ENCODE measurements around the gene TBC1D5.
"Not testable (repeated sequence)": the region's sequence is repeated elsewhere in the genome, so short reads cannot be mapped to it uniquely, and the experiment has no call there.

TBC1D5 gene

DNA sequence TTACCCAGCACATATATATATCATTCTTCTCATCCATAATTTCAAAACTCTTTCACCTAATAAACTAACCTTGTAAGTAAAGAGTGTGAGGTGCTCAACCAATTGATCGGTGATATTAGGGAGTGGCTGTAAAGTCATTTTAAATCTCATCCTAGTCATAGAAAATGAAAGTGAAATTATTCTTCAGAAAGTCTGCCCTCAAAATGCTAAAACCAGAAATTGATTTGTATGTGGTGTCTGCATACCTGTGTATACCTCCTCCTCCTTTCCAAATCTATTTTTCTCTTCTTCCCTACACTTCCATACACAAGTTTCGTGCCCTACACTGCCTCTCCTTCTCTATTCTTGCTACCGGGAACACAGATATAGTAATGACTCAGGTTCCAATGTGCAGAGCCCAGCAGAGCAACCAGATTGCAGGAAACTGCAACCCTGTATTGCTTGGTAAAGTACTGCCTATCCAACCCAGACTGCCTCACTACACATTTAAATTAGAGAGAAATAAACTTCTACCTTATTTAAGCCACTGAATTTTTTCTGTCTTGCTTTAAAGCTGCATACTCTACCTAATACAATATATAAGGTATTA lies 7.4 kb upstream of the TBC1D5 start:
- DNase-seq (ENCODE audit: low spot score) = no peak

DNA sequence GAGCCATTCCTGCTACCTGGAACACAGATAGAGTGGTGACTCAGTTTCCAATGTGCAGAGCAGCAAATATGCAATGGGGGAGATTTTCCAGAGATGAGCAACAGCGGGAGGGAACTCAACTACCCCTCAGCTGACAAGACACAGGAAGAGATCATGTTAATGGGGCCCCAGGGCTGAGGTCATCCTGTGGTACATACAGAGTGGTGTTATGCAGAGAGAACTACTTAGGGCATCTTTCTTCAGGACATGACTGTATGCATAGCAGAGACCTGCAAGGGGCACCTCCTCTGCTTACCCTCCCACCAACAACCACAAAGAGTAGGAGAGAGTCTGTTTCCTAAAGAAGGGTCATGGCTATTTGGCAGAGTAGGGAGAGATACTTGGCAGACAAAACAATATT lies 6.8 kb upstream of the TBC1D5 start:
- DNase-seq (ENCODE audit: low spot score) = no peak

DNA sequence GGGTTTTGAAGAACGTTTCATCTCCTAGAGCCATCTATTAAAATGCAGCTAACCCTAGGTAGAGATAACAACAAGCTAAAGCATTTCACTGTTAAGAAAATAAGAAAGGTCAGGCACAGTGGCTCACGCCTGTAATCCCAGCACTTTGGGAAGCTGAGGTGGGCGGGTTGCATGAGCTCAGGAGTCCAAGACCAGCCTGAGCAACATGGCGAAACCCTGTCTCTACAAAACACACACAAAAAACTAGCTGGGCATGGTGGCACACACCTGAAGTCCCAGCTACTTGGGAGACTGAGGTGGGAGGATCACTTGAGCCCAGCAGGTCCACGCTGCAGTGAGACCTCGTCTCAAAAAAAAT lies 5.4 kb upstream of the TBC1D5 start:
- DNase-seq (ENCODE audit: low spot score) = no peak

DNA sequence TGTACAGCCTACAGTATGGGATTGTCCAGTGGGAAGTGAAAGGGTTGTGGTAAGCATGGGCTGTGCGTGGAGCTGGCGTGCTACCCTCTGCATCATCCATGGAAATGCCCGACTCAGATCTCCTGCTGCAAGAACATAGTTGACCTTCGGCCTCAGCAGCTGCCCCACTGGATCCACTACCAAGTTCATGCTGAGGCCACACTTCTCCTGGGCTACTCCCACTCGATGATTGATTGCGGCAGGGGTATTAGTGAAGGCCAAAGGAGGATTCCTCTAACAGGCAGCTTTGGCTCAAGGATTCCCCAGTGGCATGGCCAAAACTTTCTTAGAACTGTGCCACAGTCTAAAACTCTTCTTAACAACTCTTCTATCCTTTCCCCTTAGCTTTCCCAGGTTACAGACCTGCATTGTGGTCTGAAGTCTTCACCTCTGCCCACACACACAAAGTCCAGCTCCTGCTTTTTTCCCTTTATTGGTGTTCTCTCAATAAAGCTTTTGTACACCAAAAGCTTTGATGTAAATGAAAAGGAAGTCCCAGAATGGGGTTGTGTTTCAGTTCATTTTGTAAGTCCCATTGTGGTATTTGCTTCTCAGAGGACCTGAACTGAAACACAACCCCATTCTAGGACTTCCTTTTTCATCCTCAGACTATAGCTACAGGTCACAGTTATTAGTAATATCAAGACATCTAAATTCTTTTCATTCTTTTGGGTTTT lies 4.9 kb upstream of the TBC1D5 start:
- no peak for DNase-seq (ENCODE audit: low spot score)

DNA sequence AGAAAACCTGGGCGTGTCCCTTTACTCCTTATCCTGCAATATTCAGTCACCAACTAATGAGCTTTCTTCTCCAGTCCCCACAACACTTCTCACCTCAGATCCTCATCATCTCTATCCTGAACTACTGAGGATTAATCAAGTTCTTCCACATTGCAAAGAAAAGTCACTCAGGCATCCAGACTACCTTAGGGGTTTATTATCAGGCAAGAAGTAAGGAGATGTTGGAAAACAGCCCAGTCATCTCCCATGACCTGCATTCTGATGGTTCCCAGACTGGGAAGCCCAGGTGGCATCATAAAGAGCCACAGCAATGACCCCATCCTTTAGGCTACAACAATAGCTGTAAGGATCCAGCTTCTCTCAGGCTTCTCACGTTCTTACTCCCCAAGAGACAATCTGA lies 3.5 kb upstream of the TBC1D5 start:
- DNase-seq (ENCODE audit: low spot score) = no peak

DNA sequence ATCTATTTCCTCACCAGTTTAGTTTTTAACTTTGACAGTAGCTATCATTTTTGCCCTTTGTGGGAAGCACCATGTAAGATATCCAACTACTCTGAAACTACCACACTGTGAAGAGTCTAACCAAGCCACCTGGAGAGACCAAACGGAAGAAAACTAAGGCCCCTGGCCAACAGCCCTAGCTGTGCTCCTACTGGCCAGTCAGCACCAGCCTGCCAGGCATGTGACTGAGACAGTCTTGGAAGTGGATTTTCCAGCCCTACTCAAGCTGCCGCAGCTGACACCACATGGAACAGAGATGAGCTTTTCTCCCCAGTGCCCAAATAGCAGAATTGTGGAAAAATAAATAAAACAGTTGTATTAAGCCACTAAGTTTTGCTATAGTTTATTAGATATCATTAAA lies 2.9 kb upstream of the TBC1D5 start:
- DNase-seq (ENCODE audit: low spot score) = no peak

DNA sequence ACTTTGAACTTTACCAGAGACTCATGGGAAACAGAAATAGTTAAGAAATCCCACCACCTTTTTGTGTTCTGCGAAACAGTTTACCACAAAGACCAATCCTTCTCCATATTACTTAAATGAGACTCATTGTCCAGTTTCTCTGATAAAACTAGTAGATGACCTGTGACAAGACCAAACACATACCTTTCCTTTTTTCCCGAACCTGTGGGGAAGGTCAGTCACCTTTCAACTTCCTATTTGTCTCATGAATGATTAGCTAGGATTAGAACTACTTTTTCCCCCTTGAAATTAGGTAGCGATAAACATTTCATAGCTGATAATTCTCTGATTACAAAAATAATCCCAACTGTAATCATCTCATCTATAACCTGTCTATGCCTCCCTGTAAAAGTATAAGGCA lies 2.3 kb upstream of the TBC1D5 start:
- DNase-seq (ENCODE audit: low spot score) = no peak

DNA sequence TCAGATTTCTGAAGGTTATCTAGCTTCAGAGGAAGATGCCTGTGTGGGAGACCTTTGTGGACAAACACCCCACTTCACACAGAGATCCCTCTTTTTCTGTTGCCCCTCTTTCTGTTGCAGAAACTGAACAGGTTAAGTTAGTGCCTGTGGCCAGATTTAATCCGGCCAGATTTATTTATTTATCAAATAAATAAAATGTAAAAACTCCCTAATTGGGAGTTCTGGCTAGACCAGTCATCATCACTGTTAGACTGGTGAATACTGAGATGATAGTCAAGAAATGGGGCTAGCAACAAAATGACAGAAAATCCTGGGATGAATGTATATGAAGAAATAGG lies 1.2 kb upstream of the TBC1D5 start:
- no peak for DNase-seq (ENCODE audit: low spot score)

DNA sequence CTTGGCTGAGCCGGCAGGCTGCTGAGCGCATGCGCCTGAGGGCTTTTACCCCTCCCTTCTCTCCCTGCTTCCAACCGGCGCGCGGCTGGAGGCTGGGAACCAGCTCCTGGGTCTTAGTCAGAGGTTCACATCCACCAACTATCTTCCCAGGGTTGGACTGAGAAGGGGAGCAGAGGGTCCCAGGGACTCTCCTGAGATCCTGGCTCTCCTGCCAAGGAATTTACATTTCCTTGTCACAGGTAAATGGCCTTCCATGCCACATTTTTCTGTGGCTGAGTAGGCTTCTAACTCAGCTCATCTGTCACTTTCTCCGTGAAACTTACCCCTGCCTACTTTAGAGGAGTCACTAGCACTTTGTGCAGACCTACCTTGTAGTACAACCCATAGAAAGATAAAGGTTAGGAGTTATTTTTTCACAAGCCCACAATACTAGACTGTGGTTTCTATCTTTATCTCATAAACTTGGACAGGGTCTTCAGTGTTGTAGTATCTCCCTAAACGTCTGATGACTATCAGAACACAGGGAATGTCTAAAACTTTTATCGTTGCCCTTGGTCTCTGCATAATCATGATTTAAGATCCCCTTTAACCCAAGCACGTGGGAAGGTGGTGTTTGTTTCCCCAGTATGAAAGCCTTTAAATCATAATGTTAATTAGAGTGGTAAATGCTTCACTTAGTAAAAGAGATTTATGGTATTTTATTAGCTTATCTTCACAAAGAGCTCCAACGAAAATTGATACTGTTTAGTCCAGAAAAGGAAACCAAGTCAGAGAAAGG lies 638 bp upstream of the TBC1D5 start:
- DNase-seq (ENCODE audit: low spot score) = no peak

DNA sequence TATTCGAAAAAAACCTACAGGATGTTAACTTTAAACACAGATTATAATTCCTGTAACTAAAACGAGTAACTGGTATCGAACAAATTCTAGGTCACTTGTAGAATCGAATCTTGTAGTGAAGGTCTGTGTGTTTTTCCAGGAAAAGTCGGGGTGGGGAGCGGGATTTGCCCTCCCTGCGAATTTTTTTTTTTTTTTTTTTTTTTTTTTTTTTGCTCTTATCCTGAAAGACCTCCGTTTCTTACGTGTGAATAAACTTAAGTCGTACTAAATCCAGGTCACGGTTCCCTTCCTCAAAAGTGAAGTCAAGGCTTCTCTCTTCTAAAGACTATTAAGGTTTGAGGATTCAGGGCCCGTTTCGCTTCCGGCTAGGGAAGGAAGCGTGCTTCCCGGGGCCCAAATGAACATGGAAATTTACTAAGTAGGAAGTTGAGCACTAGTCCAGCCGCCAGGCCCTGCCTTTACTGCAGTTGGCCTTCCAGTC lies 770 bp downstream of the TBC1D5 start:
- DNase-seq (ENCODE audit: low spot score) = peak; percentile 13

DNA sequence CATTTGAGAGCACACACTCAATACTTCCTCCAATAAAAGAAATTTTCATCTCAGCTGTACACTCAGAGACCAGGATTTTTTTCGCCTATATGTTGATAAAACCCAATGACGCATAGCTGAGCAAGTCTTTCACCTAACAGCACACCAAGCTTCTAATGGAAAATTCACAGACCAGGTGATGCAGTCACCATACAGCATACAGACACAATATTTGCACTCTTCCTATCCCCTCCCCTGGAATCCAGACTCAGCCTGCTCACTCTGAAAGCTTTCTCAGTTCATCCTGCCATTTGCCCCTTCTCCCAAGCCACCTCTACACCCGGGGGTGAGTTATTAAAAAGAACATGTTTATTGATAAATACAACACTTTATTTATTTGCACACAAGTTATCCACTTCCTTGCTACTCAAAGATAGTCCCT lies 1.7 kb downstream of the TBC1D5 start:
- DNase-seq (ENCODE audit: low spot score) = no peak

DNA sequence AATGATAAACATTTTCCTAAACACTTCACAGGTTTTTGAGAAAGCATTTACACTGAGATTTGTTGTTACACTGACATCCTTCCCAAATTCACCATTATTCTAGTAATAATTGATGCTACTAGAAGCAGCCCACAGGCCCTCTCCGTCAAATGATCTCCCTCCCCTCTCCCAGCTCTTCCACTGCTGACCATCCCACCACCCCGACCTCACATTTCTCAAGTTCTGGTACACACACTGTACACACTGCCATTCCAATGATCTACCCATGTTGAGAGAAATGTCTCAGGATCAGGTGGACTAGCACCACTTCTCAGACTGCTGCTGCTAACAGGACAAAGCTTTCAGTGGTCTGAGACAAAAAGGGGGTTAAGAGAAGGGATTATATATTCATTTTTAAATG lies 3.5 kb downstream of the TBC1D5 start:
- DNase-seq (ENCODE audit: low spot score) = no peak

DNA sequence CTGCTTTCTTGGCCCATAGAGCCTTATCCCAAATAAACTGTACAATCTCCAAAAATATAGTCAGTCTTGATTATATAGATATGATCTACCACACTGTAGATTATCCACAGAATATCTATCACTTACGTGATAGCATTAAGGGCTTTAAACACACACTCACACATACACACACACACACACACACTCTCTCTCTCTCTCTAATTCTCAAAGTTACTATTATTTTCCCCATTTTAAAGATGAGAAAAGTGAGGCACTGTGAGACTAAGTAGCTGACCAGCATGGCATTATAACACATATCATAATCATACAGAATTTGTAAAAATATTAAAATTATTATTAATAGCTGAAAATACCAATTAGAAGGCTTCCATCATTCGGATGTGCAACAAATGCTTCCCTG lies 4.2 kb downstream of the TBC1D5 start:
- no peak for DNase-seq (ENCODE audit: low spot score)

DNA sequence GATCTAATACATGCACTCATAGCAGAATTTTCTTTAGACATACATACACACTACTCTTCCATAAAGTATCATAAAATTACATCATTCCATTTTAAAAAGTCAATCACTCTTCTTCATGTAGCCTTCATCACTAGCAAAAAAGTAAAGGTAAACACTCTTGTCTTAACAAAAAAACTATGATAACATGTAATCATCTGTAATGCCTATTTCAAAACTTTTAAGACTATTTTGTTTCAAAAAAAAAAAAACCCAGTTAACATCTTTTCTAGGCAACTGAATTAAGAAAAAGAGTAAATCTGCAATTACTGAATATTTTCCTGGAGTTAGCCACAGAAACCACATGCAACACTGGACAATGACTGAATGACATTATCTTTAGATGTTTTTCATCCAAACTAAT lies 4.8 kb downstream of the TBC1D5 start:
- no peak for DNase-seq (ENCODE audit: low spot score)

DNA sequence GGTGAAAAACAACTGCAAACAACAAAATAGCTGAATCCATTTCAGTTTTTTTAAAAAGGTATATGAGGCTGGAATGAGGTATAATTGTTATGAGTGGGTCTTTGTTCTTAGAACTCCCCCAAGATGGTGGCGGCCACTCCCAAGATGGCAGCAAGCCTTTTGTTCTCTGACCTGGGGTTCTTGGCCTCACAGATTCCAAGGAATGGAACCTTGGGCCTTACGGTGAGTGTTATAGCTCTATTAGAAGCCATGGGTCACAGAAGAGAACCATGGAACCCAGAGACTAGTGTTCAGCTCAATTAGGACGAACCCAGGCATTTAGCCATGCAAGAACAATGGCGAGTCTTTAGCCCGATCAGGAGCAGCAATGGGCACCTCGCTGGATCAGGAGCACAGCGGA lies 7.1 kb downstream of the TBC1D5 start:
- DNase-seq (ENCODE audit: low spot score) = not testable (repeated sequence)

DNA sequence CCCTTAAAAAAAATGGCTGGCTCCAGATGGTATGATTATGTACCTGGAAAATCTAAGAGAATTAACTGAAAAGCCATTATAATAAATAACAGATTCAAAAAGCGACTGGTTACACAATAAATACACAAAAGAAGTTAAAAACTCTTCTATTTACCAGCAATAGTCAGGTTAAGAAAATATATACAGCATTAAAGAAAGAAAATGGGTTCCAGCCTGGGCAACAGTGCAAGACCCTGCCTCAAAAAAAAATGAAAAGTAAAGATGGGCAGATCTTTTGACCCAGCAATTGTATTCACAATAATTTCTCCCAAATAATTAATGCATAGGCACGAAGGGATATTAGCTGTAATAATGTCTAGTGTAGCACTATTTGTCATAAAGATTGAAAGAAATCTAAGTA lies 8.7 kb downstream of the TBC1D5 start:
- no peak for DNase-seq (ENCODE audit: low spot score)

DNA sequence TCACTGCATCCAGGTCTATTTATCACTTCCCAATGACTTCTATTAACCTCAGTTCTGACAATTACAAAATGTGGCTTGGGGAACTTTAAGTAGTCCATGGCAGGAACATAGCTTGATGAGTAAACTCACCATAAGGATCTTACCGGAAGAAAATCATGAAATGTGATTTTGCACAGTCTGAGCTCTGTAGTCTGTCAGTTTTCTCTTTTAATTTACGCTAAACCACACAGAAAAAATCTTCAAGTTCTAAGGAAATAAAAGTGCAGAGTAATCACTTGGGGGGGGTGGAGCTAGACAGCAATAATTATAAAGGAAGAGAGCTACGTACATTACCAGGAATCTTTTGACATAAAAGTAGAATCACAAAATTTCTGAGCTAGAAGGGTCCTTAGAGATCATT lies 9.2 kb downstream of the TBC1D5 start:
- DNase-seq (ENCODE audit: low spot score) = no peak

DNA sequence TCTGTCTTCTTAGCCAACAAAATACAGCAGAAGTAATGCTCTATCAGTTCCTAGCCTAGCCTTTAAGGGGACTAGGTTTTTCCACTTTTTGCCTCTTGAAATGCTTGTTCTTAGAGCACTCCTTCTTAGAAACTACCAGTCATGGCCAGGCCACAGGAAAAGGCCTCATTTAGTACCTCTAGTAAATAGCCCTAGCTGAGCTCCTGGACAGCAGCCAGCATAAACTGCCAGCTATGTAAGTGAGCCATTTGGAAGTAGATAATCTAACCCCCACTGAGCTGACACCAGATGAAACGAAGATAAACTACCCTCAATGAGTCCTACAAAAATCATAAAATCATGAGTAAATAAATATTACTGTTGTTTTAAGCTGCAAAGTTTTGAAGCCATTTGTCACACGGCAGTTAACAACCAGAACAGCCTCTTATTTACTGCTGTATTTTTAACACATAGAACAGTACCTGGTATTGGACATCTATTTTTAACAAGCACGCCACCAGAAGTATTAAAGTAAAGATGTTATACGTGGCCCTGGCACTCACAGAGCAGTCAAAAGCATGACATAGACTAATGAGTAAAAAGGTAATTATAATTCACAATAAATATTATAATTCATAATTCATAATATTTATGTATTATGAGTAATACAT lies 12.0 kb downstream of the TBC1D5 start:
- DNase-seq (ENCODE audit: low spot score) = no peak

DNA sequence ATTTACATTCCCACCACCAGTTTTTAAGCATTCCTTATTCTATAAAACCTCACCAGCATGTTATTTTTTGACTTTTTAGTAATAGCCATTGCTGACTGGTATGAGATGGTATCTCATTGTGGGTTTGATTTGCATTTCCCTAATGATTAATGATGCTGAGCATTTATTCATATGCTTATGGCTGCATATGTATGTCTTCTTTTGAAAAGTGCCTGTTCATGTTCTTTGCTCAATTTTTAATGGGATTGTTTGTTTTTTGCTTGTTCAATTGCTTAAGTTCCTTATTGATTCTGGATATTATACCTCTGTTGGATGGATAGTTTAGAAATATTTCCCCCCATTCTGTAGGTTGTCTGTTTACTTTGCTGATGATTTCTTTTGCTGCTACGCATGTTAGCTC lies 16.1 kb downstream of the TBC1D5 start:
- no peak for DNase-seq (ENCODE audit: low spot score)

DNA sequence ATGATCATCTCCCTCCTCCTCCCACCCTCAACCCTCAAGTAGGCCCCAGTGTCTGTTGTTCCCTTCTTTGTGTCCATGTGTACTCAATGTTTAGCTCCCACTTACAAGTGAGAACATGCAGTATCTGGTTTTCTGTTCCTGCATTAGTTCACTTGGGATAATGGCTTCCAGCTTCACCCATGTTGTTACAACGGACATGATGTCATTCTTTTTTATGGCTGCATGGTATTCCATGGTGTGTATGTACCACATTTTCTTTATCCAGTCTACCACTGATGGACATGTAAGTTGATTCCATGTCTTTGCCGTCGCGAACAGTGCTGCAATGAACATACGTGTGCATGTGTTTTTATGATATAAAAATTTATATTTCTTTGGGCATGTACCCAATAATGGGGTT lies 16.6 kb downstream of the TBC1D5 start:
- not testable (repeated sequence) for DNase-seq (ENCODE audit: low spot score)

DNA sequence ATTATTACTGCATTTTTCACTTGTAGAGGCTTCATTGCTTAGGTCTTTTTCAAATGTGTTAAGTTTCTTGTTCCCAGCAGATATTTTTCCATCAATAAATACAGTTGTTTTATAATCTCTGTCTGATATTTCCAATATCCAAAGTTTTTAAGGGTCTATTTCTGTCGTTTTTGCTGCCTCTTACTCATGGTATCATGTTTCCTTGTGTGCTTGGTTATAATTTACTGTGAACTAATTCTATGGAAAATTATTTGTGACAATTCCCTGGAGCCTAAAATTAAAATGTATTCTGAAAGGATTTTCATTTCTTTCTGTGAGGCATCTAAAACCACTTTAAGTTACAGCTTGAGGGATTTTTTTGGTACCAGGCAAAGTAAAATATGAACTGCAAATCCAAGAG lies 17.5 kb downstream of the TBC1D5 start:
- no peak for DNase-seq (ENCODE audit: low spot score)

DNA sequence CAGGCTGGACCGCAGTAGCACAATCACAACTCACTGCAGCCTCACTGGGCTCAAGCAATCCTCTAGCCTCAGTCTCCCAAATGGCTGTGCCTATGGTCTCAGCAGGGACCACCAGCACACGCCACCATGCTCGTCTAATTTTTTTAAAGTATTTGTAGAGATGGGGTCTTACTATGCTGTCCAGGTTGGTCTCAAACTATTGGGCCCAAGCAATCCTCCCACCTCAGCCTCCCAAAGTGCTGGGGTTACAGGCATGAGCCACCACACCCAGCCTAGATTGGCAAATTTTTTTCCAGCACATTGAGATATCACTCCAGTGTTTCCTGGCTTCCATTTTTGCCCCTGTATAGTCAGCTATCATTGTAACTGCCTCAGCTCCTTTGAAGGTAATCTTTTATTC lies 18.3 kb downstream of the TBC1D5 start:
- DNase-seq (ENCODE audit: low spot score) = no peak

DNA sequence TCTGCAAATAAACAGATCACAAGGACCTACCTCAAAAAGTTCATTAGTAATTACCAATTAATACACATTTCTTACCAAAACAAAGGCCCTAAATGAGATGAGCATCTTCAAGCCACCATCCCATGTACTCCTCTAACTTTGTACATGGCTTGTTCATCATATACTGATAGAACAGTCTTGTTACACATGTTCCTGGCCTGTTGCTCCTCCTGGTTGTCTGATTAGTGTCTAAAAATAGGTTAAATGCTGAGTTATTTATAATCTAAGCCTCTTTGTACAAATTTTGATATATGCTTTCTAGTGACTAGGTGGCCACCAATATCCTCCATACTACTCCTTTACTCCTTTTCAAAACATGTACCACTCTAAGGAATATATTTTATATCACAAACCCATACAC lies 25.0 kb downstream of the TBC1D5 start:
- no peak for DNase-seq (ENCODE audit: low spot score)
